CMK (cell line): ENCODE measurements around the gene MICA.
"Not testable (repeated sequence)": the region's sequence is repeated elsewhere in the genome, so short reads cannot be mapped to it uniquely, and the experiment has no call there.

Experiments used
- DNase-seq: peaks from one replicate; pipeline ENCODE4 v3.0.0-alpha.2; 2010; ENCODE audit warnings: low read depth

MICA gene

GRCh38 chr6:31403283-31404060 lies at the start of gene MICA:
Gene MICA (plus strand): TSS chr6:31403595. CDS start chr6:31403633, 38 bp downstream.
- peak; percentile 52 for DNase-seq

- DNase-seq = no peak
These were observed 49.1 kb upstream of the MICA start for GRCh38 chr6:31354158-31354863.

GRCh38 chr6:31354864-31355582 lies 48.4 kb upstream of the MICA start:
- no peak for DNase-seq

- DNase-seq = no peak
These were observed 47.8 kb upstream of the MICA start for GRCh38 chr6:31355583-31355948.

- no peak for DNase-seq
These were observed 47.0 kb upstream of the MICA start for GRCh38 chr6:31356216-31356945.

- peak; percentile 11 for DNase-seq
These were observed 46.4 kb upstream of the MICA start, which contains the start of gene HLA-B for GRCh38 chr6:31356946-31357466. Gene HLA-B (minus strand): TSS chr6:31357179. CDS start chr6:31357158, 21 bp downstream.

GRCh38 chr6:31357886-31358285 lies 45.5 kb upstream of the MICA start:
- DNase-seq = no peak

- DNase-seq = no peak
These were observed 45.1 kb upstream of the MICA start for GRCh38 chr6:31358302-31358701.

- DNase-seq = no peak
These were observed 43.8 kb upstream of the MICA start for GRCh38 chr6:31359581-31359980.

- no peak for DNase-seq
These were observed 40.6 kb upstream of the MICA start for GRCh38 chr6:31362751-31363150.

GRCh38 chr6:31363811-31364210 lies 39.6 kb upstream of the MICA start:
- DNase-seq = no peak

GRCh38 chr6:31365864-31366263 lies 37.5 kb upstream of the MICA start:
- no peak for DNase-seq

- DNase-seq = peak; percentile 73
These were observed 36.5 kb upstream of the MICA start for GRCh38 chr6:31366693-31367470.

GRCh38 chr6:31368461-31368860 lies 34.9 kb upstream of the MICA start:
- DNase-seq = no peak

- not testable (repeated sequence) for DNase-seq
These were observed 29.3 kb upstream of the MICA start for GRCh38 chr6:31374118-31374517.

GRCh38 chr6:31375699-31376098 lies 27.7 kb upstream of the MICA start:
- DNase-seq = no peak

- no peak for DNase-seq
These were observed 26.4 kb upstream of the MICA start for GRCh38 chr6:31377029-31377428.

- no peak for DNase-seq
These were observed 25.2 kb upstream of the MICA start for GRCh38 chr6:31378062-31378720.

- DNase-seq = no peak
These were observed 24.7 kb upstream of the MICA start for GRCh38 chr6:31378721-31379103.

- no peak for DNase-seq
These were observed 23.5 kb upstream of the MICA start for GRCh38 chr6:31379850-31380249.

- DNase-seq = no peak
These were observed 21.7 kb upstream of the MICA start for GRCh38 chr6:31381666-31382065.
